Stimulated activated CD8-positive, alpha-beta memory T cell treated with anti-CD3 and anti-CD28 coated beads, Interleukin-12 subunit alpha, Interleukin-12 subunit beta, amount 100 ng/mL, for 24 hours (primary cell): ENCODE results near the gene RALBP1.
"Not testable (repeated sequence)": the region's sequence is repeated elsewhere in the genome, so short reads cannot be mapped to it uniquely, and the experiment has no call there.

Source experiments
- DNase-seq: peaks from one replicate; pipeline ENCODE4 v3.0.0-alpha.2; 2020; ENCODE audit errors: extremely low read depth

The RALBP1 gene

GRCh38 chr18:9474983-9475642, at the start of gene RALBP1:
Gene RALBP1 (plus strand): TSS chr18:9475513. CDS start chr18:9513046, 37,533 bp downstream.
- DNase-seq, result peak; percentile 97

GRCh38 chr18:9426753-9427152, 48.6 kb upstream of the RALBP1 start:
- no peak for DNase-seq

DNA sequence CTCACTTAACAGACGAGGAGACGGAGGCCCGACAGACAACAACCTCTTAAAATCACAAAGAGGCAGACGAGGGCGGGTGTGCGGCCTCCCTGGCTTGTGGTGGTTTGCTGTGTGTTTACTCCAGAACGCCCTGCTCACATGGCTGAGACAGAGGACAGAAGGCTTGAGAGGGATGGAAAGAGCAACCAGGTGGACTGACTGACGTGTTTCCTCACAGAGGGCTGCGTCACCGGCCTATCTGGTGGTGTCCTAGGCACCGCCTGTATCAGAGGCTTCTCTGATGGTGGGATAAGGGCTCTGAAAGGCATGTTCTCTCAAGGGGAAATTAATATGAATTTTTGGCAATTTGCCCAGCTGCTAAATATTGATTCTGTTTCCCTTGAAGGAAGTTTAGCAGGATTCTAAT, 47.0 kb upstream of the RALBP1 start:
- no peak for DNase-seq

- no peak for DNase-seq
Observed at GRCh38 chr18:9428862-9429661, 46.3 kb upstream of the RALBP1 start.

DNA sequence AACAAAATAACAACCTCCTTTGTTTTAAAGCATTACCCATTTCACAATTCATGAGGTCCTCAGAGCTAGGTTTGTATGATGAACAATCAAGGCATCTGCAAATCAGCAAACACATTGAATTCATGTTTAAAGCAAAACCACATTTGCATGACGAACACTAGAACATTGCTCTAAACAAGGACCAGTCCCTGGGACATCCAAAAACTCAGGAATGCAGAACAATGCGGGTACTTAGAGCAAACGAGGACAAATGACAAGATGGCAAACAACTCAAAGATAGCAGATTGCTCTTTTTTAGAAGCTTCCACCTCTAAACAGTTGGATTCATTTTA, 45.7 kb upstream of the RALBP1 start:
- DNase-seq, result no peak

- not testable (repeated sequence) for DNase-seq
Observed at GRCh38 chr18:9430315-9430714, 45.0 kb upstream of the RALBP1 start.

- DNase-seq, result no peak
Observed at GRCh38 chr18:9431296-9431695, 44.0 kb upstream of the RALBP1 start.

DNA sequence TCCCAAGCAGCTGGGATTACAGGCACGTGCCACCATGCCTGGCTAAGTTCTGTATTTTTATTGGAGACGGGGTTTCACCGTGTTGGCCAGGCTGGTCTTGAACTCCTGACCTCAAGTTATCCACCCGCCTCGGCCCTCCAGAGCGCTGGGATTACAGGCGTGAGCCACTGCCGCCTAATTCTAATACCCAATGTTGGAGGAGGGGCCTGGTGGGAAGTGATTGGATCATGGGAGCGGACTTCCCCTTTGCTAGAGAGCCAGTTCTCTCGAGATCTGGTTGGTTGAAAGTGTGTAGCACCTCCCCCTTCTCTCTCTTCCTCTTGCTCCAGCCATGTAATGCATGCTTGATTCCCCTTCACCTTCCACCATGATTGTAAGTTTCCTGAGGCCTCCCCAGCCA, 42.2 kb upstream of the RALBP1 start:
- DNase-seq, result not testable (repeated sequence)

DNA sequence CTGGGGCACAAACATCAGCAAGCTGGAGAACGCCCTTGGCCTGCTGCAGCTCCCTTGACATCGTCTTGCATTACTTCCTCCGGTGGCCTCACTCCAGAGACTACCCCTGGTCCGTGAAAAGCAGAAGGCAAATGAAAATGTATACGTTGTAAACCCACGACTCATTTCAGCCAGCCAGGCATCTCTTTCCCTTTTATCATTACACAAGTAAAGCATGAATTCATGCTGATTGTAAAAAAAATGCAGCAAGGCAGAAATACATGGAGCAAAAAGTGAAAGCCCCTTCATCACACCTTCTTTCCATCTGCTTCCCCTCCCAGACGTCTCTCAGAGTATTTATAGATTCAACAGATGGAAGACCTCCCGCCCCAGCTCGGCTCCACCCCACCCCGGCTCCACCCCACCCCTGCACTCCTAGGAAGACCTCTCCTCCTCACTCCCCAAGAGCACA, 41.6 kb upstream of the RALBP1 start:
- no peak for DNase-seq

- DNase-seq, result no peak
Observed at GRCh38 chr18:9434122-9434701, 41.1 kb upstream of the RALBP1 start.

GRCh38 chr18:9435041-9435440, 40.3 kb upstream of the RALBP1 start:
- no peak for DNase-seq

- no peak for DNase-seq
Observed at GRCh38 chr18:9436206-9436929, 38.9 kb upstream of the RALBP1 start.

GRCh38 chr18:9437021-9437437, 38.3 kb upstream of the RALBP1 start:
- DNase-seq, result no peak

DNA sequence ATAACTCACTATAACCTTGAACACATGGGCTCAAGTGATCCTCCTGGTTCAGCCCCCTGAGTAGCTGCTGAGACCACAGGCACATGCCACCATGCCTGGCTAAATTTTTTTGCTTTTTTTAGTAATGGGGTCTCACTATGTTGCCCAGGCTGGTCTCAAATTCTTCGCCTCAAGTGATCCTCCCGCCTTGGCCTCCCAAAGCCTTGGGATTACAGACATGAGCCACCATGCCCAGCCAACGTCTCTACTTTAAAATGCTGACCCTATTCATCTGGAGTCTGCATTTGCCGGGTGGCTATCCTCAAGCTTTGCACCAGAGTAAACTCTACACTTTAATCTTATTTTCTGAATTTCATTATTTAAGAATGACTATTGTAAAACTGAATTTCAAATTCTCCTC, 37.6 kb upstream of the RALBP1 start:
- DNase-seq, result no peak

GRCh38 chr18:9441061-9441460, 34.3 kb upstream of the RALBP1 start:
- DNase-seq, result no peak

DNA sequence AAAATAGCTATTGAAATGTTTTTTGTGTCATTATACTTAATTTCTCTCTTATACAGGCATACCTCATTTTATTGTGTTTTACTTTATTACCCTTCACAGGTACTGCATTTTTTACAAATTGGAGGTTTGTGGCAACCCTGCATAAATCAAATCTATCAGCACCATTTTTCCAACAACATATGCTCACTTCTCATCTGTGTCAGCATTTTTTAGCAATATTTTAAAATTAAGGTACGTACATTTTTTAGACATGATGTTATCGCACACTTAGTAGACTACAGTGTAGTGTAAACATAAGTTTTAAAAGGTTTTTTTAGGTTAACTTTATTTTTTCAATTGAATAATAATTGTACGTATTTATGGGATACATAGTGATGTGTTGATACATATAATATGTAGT, 30.8 kb upstream of the RALBP1 start:
- no peak for DNase-seq

GRCh38 chr18:9446839-9447238, 28.5 kb upstream of the RALBP1 start:
- DNase-seq, result no peak

DNA sequence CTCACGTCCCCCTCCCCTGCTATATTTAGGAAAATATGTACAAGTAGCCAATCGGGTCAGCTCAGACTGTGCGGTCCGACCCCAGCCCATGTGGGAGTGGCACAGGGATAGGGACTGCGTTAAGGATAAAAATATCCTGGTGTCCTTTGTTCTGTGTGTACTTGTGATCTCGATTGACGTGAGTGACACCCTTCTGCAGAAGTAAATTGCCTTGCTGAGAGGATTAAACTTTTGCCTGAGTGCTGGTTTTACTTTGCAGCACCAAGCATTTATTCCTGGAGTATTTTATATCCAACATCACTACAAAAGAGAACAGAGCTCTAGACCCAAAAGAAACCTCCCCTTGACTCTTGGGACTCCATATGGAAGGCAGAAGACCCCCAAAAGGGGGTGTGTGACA, 28.0 kb upstream of the RALBP1 start:
- DNase-seq, result no peak

DNA sequence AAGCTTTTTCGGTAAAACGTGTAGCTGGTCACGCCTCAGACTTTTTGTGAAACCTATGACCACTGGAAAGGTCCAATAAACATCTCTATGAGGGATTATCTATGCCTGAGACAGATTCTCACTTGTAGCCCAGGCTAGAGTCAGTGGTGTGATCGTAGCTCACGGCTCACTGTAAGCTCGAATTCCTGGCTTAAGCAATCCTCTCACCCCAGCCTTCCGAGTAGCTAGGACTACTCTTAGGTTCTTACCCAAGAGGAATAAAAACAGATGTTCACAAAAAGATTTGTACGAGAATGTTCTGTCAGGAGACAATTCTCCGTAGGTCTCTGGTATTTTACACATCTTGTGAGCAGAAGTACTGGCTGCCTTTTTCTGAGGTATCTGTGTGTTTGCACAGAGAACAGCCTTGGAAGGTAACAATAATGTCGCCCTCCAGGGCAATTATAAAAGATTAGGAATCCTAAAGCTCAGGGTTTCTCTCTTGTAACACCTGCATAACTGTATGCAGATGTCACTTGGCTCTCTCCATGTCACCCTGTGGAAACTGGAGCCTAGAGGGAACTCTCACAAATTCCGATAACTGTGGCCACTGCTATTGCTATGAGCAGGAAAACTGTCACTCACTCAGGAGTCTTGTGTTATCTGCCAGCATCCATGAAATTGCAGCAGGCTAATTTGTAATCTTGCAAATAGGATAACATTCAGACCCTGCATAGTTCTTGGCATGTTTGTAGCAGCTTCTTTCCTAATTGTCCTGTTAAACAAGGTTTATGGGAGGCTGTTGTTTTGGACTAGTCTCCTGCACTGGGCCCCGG, 25.5 kb upstream of the RALBP1 start:
- DNase-seq, result no peak

DNA sequence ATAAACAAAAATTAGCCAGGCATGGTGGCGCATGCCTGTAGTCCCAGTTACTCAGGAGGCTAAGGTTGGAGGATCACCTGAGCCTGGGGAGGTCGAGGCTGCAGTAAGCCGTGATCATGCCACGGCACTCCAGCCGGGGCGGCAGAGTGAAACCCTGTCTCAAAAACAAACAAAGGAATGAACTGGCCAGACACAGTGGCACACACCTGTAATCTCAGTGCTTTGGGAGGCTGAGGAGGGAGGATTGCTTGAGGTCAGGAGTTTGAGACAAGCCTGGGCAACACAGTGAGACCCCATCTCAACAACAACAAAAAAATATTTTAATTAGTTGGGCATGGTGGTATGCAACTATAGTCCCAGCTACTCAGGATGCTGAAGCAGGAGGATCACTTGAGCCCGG, 24.4 kb upstream of the RALBP1 start:
- DNase-seq, result not testable (repeated sequence)

DNA sequence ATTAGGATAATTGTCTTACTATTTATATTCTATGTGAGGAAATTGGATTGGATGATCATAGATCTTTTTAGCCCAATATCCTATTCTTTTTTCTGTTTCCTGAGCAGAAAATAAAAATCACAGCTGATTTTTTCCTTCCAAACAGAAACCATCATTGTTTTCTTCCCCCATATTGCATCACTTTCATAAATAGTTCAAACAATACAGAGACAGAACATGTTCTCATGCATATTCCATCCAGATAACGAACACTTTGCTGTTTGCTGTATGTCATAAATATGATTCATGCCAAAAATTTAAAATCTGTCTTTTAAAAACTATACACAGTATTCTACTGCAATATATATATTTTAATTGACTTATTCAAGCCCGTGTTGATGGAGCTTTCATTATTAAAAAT, 22.0 kb upstream of the RALBP1 start:
- DNase-seq, result no peak
